ACHN (cell line): ENCODE results near the gene PPT2.
A peak's percentile ranks its signal among the peaks of the same experiment; 100 is the strongest.

Experiments
- DNase-seq: peaks from one replicate; pipeline ENCODE4 v3.0.0-alpha.2; 2015
- in situ Hi-C: cut with HindIII; loops from 2 replicates; pipeline ENCODE4 v1.10.0; 2017; ENCODE audit warnings: low sequenced_read_pairs, low pct_ligation_motif_present, low pct_unique_long_range_greater_than_20kb

The PPT2 gene

DNA sequence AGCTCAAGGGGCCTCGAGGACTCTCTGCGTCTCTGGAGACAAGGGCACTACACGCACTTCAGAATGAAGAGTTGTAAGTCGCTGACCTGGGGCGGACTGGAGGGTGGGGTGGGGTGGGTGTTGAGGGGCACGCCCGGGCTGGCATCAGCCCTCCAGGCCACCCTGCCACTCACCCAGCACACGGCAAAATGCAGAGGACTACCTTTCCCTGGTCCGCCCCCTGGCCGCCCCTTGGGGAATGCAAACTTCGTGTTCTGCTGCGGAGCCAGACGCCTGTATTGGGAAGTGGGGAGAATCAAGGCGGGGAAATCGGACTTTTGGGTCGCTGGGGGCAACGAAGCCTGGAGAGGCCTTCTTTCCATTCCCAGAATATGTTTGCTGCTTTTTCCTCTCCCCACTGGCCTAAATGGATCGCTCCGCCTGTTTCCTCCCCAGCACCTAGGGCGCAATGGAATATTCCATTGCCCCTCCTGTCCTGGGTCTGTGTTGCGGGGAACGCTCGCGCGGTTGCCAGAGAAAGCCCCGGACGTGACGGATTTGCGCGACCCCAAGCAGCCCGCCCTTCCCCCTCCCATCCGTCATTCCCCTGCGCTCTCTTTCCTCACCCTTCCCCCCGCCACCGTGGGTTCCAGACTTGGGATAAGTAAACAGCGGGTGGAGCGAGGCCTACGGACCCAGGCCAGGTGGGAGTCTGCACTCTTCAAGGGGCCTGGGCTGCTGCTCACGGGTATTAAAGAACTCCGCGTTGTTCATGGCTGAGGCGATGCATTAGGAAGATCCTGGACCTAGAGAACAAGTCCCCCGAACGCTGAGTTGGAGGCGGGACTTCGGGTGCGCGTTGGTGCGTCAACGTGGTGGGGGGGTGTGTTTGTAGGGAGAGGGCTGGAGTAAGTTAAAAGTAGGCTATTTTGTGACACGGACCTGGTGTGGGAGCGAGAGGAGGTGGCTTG, at the start of gene PPT2:
PPT2 (plus strand) TSS at position 578 of the 950 bp plus-strand sequence. CDS start 454 bp downstream, outside the sequence.
- in situ Hi-C loops, result no loop called here
- DNase-seq, result peak; percentile 84

DNA sequence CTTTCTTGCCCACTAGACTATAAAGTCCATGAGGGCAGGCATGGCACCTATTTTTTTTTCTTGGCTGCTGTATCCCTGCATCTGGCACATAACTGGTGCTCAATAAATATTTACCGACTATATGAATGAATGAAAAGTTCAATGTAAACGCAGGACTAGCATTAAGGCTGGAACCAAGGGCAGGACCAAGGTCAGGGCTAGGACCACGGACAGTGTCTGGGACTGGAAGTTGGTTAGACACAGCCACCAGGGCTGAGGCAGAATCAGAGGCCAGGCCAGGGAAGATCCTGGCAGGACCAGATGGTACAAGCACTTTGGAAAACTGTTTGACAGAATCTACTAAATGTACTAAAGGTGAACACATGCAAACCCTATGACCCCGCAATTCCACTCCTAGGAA, 48.5 kb upstream of the PPT2 start:
- no peak for DNase-seq
- in situ Hi-C loops, result no loop called here

- no peak for DNase-seq
- in situ Hi-C loops, result no loop called here
These were observed 46.5 kb upstream of the PPT2 start for GRCh38 chr6:32107406-32107805.

DNA sequence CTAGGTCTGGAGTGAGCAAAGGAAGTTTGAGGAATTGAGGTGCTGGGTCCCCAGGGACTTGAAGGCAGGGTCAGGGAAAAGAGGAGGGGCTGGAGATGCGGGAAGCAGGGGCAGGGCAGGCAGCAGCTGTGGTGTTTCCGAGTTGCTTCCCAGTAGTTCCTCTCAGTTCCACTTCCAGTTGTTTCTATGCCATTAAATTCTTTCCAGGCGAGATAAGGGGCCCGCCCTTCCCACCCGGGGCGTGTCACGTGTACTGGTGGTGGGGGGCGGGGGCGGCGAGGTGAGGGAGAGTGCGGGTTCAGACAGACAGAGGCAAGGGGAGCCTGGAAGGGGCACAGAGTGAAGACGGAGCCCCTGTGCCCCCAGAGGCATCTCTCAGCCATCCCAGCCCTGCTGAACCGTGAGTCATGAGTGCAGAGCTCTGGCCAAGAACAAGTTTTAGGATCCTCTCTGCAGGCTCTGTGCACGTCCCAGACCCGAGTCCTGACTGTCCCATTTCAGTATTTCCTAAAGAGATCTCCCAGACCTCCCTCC, 45.8 kb upstream of the PPT2 start:
- in situ Hi-C loops, result no loop called here
- no peak for DNase-seq

DNA sequence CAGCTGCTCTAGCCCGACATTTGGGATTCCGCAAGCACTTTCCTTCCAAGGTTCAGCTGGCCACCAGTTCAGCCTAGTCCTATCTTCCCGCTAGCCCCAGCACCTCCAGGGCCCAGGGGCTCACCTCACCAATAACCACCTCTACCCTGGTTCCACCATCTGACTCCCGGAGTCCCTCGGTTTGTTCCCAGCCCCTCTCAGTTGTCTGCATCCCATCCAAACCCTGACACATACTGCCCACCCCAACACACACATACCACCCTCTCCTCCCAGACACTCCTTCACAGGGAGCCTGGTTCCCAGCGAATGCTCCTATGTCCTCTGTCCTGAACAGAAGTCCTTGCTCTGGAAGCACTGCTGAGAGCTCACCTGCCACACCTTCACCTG, 45.2 kb upstream of the PPT2 start:
- no peak for DNase-seq
- in situ Hi-C loops, result no loop called here

- in situ Hi-C loops, result no loop called here
- no peak for DNase-seq
These were observed 44.7 kb upstream of the PPT2 start, which contains the start of gene TNXB for GRCh38 chr6:32109114-32109764. Gene TNXB, minus strand, starts transcription at chr6:32109338. Its CDS starts 11,140 bp downstream, at chr6:32098198.

- no peak for DNase-seq
- in situ Hi-C loops, result no loop called here
These were observed 44.2 kb upstream of the PPT2 start for GRCh38 chr6:32109765-32110160.

- in situ Hi-C loops, result no loop called here
- no peak for DNase-seq
These were observed 43.3 kb upstream of the PPT2 start for GRCh38 chr6:32110632-32111031.

DNA sequence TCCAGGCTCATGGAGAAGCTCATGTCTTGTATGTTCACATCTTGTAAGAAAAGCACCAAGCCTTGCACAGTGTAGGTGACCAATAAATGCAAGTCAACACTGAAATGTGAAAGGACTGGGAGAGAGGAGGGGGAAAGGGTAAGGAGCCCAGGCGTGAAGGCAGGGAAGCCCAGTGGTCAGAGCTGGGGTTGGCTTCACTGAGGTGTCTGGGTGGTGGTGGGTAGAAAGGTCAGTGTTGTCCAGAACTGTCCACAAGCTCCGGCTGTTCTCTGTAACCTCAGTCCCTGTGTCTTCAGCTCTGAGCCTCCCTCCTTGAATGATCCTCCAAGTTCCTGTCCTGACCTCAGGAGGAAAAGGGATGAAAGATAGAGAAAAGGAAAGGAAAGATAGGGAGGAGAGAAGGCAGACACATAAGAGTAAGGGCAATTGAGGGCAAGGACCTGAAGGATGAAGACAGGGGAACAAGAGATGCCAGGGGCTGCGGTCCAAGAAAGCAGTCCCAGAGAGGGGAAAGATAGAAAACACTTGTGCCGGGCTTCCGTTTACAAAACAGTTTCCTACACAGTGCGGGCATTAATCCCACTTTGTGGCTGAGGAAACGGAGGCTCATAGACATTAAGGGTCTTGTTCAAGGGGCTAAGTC, 42.4 kb upstream of the PPT2 start:
- in situ Hi-C loops, result no loop called here
- DNase-seq, result no peak

GRCh38 chr6:32112431-32112980, 41.4 kb upstream of the PPT2 start:
- no peak for DNase-seq
- in situ Hi-C loops, result no loop called here

DNA sequence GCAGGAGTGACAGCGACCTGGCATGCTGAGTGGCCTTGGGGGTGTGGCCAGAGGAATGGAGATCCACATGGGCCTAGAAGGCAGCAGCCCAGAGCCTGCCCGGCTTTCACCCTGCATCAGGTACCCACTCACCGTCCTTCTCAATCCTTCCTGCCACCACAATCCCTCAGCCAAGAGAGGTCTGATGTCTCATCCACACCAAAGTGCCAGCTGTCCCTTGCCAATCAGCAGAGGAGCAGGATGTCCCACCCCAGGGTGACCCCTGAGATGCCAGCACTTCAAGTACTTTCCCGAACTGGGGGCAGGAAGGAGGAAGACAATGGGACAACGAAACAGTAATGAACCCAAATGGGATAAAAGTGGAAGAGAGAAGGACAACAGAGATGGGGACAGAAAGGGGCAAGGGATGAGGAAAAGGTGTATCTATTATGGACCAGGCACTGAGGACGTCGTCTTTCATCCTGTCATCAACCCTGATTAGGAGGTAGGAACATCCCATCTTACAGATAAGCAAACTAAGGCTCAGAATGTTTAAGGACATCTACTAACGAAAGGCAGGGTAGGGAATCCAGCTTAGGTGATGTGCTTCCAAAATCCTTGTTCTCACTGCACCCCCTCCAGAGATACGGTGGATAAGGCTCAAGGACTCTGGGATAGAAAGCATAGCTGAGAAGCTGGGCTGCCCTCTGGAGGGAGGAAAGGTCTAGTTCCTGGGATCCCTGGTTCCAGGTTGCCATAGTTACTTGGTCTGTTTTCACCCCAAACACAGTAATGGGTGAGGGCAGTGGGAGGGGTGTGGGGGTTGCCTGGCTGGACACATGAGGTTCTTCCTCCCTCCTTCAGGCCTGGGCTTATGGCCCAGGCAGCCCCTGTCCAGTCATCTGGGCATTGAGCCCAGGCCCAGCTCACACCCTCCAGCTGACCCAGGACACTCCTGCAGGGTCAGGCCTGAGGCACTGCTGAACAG, 40.3 kb upstream of the PPT2 start:
- peak; percentile 77 for DNase-seq
- in situ Hi-C loops, result no loop called here

DNA sequence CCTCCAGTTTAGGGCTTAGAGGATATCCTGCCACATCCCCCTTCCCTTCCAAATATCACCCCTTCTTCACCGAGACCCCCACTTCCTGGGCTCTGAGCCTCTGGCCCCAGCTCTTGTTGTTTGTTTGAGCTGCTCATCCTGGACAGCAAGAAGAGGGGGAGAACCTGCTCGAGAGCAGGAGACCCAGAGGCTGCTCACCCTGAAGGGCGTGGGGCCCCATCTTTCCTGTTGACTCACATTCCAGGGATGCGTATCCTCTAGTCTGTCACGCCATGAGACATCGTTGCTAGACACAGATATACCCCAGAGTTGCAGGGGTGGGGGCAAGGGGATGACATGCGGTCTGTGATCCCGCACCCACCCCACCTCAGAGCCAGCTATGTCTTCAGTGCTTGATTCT, 39.1 kb upstream of the PPT2 start:
- no peak for DNase-seq
- in situ Hi-C loops, result no loop called here

GRCh38 chr6:32115623-32116022, 38.3 kb upstream of the PPT2 start:
- in situ Hi-C loops, result no loop called here
- DNase-seq, result no peak

DNA sequence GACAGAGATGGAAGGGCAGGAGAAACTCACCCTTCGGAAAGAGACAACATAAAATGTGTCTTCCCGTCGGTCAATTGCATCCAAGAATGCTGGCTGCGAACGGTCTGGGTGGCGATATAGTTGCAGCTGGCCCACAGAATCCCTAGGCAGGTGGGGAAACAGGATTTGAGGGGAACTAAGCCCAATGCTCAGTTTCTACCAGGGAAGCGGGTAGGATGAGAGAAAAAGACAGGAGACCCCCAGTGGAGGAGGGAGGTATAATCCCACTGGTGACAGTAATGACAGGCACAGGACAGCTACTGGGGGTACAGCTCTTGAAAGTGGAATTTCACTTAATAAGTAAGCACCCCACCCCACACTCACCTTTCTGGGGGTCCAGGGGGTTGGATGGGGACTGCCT, 37.3 kb upstream of the PPT2 start:
- DNase-seq, result no peak
- in situ Hi-C loops, result no loop called here

DNA sequence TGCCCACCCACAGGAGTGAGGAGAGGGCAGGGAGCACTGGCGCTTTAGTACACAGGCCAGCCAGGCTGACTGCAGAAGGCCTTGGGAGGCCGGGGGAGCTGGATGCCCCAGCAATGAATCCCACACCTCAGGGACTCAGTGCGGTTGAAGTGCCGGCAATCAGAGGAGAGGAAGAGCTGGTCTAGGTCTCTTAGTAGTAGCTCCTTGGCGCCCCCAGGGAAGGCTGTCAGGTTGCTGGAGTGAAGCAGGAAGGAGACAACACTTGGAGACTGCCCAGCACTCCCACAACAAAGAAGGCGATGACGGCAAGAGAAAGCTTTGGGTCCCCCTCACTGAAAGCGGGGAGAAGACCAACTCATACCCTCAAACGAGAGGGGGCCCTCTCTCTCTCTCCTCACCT, 36.5 kb upstream of the PPT2 start:
- no peak for DNase-seq
- in situ Hi-C loops, result no loop called here

DNA sequence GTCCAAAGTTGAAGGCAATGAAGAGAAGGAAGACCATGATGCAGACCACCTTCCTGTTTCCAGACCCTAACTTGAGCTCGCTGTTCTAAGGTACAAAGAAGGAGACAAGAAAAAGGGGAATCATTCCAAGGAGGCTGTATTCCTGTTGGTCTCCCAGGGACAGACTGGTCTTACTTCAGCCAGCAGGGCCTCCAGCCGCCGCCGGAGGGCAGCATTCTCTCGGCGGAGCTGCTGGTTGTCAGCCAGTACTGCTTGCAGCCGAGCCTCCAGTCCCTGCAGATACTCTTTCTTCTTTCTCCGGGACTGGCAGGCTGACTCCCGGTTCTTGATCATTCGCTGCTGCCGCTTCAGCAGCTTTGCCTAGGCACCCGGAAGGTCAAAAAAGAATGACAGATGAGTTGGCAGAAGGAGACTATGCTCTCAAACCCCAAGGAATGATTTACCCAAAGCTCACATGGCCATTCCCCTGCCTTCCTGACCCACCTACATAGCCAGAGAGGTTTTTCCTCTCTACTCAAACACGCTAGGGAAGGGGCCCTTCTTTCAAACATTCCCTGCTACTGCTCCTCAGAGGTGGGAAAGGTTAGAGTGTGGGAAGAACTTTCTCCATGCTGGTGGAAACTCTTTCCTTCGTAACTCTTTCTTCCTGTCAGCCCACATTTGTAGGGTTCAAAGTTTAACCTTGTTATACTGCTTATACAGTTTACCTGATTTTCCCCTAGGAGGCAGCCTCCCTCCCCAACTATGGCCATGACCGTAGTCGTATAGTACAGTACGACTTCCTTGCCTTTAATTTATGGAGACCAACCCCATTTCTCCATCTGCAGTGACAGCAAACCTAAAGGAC, 34.9 kb upstream of the PPT2 start:
- in situ Hi-C loops, result no loop called here
- DNase-seq, result peak; percentile 82

DNA sequence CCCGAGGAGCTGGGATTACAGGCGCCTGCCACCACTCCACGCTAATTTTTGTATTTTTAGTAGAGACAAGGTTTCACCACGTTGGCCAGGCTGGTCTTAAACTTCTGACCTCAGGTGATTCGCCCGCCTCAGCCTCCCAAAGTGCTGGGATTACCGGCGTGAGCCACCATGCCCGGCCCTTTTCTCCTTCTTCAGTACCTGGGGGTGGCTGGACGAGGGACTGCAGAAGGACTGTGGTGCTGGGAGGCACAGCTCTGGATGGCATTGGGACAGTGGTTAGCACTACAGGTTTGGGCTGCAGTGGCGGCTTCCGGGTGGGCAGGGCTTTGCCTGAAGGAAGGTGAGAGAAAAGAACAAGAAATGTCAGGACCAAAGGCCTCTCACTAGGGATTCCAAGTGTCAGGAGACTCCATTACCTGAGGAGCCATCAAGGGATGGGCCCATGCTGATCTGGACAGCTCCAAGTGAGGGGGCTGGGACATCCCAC, 33.3 kb upstream of the PPT2 start:
- in situ Hi-C loops, result no loop called here
- no peak for DNase-seq
